Measurements from ENCODE around the gene CCNT1.

Gene CCNT1

GRCh38 chr12:48640854-48641253 lies 75.7 kb downstream of the CCNT1 start:
- H3K27me3 ChIP-seq (ENCODE audit: insufficient read depth, low read length): no peaks in the 10 kb centered on the region
- H3K79me2 ChIP-seq (ENCODE audit: insufficient read depth, low read length): no peaks in the 10 kb centered on the region
- H3K9me2 ChIP-seq (ENCODE audit: low read depth, low read length): no peaks in the 10 kb centered on the region
- no peaks in the 10 kb centered on the region for H3K4me1 ChIP-seq (ENCODE audit: insufficient read depth, low read length, severe bottlenecking)
- H4K20me1 ChIP-seq (ENCODE audit: insufficient read depth, low read length): no peaks in the 10 kb centered on the region
- TF ChIP-seq EZH2 (IDR thresholded peaks at IDR 0.05; ENCODE audit: borderline replicate concordance, low read length) (no peak), CTCF (IDR thresholded peaks at IDR 0.05; ENCODE audit: low read length) (no peak)
- no peak overlapping the region for H3K4me2 ChIP-seq (ENCODE audit: low read length)
- H3K36me3 ChIP-seq (ENCODE audit: insufficient read depth, low read length): peaks cover 19% of the 10 kb centered on the region
- H3K4me3 ChIP-seq (ENCODE audit: low read depth, low read length, poor library complexity, severe bottlenecking): no peak overlapping the region
- peaks cover 5% of the 10 kb centered on the region; the same call in 1 of the 2 replicates for H3K9me3 ChIP-seq (ENCODE audit: low read length)
- H3K27ac ChIP-seq (ENCODE audit: low read depth, low read length, poor library complexity, severe bottlenecking): no peak overlapping the region
- H3F3A ChIP-seq (ENCODE audit: insufficient read depth, low read length): no peaks in the 10 kb centered on the region
- no peak overlapping the region for H2AFZ ChIP-seq (ENCODE audit: low read length)
- H3K9ac ChIP-seq (ENCODE audit: low read length): no peak overlapping the region

GRCh38 chr12:48640428-48640827 lies 76.1 kb downstream of the CCNT1 start:
- no peak overlapping the region for H3K9ac ChIP-seq (ENCODE audit: low read length)
- H3K9me2 ChIP-seq (ENCODE audit: low read depth, low read length): no peaks in the 10 kb centered on the region
- no peak overlapping the region for H3K4me3 ChIP-seq (ENCODE audit: low read depth, low read length, poor library complexity, severe bottlenecking)
- no peak overlapping the region for H2AFZ ChIP-seq (ENCODE audit: low read length)
- no peaks in the 10 kb centered on the region for H4K20me1 ChIP-seq (ENCODE audit: insufficient read depth, low read length)
- H3K27ac ChIP-seq (ENCODE audit: low read depth, low read length, poor library complexity, severe bottlenecking): no peak overlapping the region
- no peak overlapping the region for H3K4me2 ChIP-seq (ENCODE audit: low read length)
- H3K4me1 ChIP-seq (ENCODE audit: insufficient read depth, low read length, severe bottlenecking): no peaks in the 10 kb centered on the region
- no peaks in the 10 kb centered on the region for H3K27me3 ChIP-seq (ENCODE audit: insufficient read depth, low read length)
- H3K9me3 ChIP-seq (ENCODE audit: low read length): peaks cover 5% of the 10 kb centered on the region; the same call in 1 of the 2 replicates
- H3K79me2 ChIP-seq (ENCODE audit: insufficient read depth, low read length): no peaks in the 10 kb centered on the region
- no peaks in the 10 kb centered on the region for H3F3A ChIP-seq (ENCODE audit: insufficient read depth, low read length)
- peaks cover 19% of the 10 kb centered on the region for H3K36me3 ChIP-seq (ENCODE audit: insufficient read depth, low read length)
- no peak for TF ChIP-seq CTCF (IDR thresholded peaks at IDR 0.05; ENCODE audit: low read length)

Data from OCI-LY1 (cell line).